ENCODE data around the gene SLC8A2.
"Not testable (repeated sequence)": the region's sequence is repeated elsewhere in the genome, so short reads cannot be mapped to it uniquely, and the experiment has no call there.

Gene SLC8A2

DNA sequence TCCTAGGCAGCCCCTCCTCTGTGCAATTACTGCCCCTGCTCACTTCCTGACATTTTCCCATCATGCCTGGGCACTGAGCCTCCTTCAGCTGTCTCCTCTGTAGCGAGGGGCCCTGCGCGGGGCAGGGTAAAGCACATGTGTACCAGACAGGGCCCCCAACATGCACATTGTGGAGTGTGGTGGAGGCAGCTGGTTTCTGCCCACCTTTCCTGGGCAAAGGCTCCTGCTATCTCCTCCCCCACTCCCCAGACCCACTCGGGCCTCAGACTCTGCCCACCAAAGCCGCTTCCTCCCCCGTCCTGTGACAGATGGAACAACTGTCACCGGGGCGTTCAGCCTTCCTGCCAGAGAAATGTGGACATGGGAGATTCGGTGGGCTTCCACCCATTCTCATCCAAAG lies 15.2 kb upstream of the SLC8A2 start:
- DNase-seq: no peak

DNA sequence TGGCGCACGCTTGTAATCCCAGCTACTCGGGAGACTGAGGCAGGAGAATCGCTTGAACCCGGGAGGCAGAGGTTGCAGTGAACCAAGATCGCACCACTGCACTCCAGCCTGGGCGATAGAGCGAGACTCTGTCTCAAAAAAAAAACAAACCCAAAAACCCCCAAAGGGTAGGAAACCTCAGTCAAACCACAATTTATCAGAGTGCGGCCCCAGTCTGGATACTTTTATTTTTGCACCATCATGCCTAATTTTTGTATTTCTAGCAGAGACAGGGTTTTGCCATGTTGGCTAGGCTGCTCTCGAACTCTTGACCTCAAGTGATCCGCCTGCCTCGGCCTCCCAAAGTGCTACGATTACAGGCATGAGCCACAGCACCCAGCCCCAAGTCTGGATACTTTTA lies 14.5 kb upstream of the SLC8A2 start:
- not testable (repeated sequence) for DNase-seq

GRCh38 chr19:47485210-47485609 lies 13.5 kb upstream of the SLC8A2 start:
- DNase-seq: no peak

DNA sequence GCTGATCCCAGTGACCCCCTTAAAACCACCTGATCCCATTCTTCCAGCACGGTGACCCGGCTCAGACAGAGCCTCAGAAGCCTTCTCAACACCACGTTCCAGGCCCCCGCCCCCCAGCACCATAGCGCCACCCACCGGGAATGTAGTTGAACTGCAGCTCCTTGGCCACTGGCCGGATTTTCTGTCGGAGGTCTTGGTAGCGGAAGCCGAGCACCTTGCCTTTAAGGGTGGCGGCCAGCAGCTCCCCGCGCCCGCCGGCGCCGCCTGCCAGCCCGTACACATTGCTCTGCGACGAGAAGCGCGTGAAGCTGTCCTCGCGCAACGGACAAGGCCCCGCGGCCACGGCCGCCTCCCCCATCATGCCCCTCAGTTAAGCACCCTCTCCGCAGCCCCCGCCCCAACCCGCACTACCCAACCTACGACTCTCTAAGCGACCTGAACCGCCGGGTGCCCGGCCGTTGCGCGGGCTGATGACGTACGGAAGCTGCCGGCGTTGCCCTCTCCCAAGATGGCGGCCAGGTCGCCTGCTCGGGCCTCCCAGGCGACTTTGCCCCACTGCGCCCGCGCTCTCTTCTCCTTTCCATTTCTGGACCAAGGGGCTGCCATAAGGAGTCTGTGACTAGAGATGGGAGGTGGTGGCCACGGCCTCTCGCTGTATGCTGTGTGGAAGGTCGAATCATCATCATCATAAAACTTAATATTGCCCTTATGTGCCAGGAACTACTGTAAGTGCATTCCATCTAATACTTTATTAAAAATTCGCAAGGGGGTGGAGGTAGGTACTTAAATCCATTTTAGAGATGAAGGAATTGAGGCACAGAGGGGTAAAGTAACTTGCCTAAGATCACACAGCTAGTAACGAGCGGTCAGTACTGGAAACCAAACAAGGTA lies 12.4 kb upstream of the SLC8A2 start, which contains the start of gene KPTN:
TSS of gene KPTN (minus strand) at position 420 of the 891 bp plus-strand sequence. CDS start at position 361, 59 bp downstream.
- DNase-seq: peak; percentile 85

DNA sequence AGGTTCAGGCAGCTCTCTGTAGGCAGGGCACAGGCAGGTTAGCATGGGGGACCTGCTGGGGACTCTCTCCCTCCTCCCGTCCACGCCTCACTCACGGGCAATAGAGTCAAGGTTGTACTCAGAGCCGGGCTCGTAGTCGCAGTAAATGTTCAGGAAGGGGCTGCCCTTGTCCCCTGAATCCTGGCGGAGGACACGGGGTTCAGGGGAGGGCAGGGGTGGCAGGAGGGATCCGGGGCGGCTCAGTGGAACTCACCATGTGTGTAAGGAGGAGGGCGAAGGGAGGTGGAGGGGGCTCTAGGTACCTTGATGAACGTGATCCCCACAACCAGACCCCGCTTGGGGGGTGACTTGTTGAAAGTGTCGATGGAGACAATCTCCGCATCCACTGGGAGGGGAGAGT lies 11.5 kb upstream of the SLC8A2 start:
- DNase-seq: no peak

DNA sequence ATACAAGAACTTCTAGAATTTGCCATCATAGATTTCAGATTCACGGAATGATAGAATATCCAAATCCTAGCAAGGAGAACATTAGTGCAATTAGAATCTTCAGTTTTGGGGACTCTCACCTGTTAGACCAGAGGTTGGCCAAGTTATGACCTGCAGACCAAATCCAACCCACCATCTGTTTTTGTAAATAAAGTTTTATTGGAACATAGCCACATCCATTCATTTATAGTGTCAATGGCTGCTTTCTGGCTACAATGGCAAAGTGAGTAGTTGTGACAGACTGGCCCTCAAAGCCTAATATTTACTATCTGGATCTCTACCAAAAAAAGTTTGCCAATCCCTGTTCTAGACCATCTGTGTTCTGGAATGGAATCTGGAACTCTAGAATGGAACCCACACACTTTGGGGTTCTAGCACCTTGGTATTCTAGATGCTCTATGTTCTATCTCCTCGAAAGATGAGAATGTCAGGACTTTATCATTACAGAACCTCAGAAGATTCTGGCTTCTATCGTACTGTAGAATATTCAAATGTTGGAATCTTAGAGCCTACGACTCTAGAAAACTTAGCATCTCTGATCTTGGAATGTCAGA lies 9.9 kb upstream of the SLC8A2 start:
- DNase-seq: no peak

DNA sequence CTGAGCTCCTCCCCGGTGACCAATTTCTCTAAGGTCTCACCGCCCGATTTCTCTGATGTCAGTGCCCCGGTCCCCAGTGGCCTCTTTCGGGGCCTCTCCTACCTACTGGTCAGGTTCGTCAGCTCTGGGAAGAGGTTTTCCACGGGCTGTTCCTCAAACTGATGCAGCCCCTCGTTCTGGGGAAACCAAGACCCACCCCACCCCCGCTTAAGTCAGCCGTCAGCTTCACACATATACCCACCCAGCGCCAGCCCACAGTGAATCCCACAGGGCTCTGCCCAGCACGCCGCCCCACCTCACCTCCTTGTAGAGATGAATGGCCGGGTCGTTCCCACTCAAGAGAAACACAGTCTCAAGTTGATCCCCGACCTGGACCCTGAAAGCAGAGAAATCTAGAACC lies 9.0 kb upstream of the SLC8A2 start:
- no peak for DNase-seq

- DNase-seq: no peak
These were observed 8.2 kb upstream of the SLC8A2 start for GRCh38 chr19:47479701-47480503.

GRCh38 chr19:47476438-47476972 lies 4.8 kb upstream of the SLC8A2 start:
- no peak for DNase-seq

- no peak for DNase-seq
These were observed 3.8 kb upstream of the SLC8A2 start for GRCh38 chr19:47475465-47475864.

DNA sequence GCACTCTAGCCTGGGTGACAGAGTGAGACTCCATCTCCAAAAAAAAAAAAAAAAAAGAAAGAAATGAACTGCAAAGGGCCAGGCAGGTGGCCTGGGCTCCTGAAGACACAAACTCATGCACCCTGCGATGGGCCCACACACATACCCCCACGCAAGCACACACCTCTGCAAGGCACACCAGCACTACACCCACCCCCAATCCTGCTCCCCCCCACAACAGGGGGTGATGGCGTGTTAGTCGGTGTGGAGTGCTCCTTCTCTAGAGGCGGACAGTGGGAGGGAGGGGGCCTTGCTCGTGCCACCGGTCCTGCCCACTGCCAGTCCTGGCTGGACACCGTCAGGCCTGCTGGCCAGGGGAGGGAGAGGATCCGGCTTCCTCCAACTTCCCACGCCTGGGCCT lies 1.6 kb upstream of the SLC8A2 start:
- no peak for DNase-seq

GRCh38 chr19:47471381-47471732 lies 336 bp downstream of the SLC8A2 start:
- DNase-seq: no peak

GRCh38 chr19:47470447-47471195 lies 1.1 kb downstream of the SLC8A2 start:
- no peak for DNase-seq

DNA sequence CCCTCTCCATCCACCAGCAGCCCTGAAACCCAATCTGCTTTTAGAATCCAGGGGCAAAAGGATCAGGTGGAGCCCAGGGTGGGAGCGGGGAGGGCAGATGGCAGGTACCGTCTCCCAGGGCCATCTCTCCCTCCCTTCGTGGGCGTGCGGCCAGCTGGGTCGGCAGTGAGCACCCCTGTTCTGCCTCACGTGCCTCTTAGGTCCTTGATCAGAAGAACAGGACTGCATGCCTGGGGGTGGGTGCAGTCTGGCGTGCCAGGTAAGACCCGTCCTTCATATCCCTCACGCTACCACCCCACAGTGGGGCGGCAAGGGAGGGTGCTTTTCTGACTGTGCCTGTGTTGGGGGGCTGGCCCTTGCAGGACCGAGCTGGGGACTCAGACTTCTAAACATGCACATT lies 2.0 kb downstream of the SLC8A2 start:
- DNase-seq: no peak

GRCh38 chr19:47469363-47469700 lies 2.4 kb downstream of the SLC8A2 start:
- DNase-seq: no peak

- no peak for DNase-seq
These were observed 3.8 kb downstream of the SLC8A2 start for GRCh38 chr19:47467914-47468313.

DNA sequence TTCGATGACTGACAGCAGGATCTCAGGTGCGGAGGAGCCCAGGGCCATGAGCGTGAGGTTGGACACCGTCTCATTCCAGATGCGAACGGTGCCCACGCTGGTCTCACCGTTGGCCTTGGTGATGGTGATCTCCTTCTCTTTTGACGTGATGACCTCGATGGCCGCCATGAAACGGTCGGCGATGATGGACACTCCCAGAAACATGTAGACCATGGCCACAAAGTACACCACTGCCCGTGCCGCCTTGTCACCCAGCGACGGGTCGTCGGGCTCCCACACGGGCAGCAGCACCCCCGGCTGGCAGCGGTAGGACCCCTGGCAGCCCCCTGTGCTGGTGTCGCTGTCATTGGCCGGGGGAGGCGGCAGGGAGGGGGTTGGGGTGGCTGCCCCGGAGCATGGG lies 5.7 kb downstream of the SLC8A2 start:
- no peak for DNase-seq

DNA sequence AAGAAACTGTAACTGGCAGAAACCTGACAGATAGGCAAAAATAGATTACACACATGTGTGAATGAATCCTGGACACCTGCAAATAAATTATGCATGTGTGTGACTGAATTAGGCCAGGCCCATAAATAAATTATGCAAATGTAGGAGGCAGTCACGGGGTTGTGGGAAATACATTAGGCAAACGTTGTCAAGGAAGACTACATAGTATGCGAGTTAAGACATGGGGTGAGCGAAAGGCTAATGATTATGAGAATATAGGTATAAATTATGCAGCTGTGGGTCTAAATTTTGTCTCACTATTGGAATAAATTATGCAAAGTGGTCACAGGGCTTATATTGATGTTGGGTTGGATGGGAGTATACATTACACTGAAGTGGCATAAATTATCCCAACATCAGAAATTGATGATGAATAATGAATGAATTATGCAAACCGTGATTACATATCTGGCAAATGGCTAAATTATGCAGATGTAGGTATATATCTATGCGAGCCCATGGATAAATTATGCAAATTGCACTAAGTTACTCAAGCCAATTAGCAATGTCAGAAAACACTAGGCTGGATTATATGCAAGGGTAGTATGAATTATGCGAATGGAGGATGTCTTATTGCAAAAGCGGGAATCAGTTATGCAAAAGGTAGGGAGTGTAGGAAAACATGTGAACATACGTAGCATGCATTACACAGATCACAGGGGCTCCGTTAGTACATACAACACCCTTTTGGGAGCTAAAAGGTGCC lies 6.8 kb downstream of the SLC8A2 start:
- DNase-seq: no peak

GRCh38 chr19:47461876-47462275 lies 9.8 kb downstream of the SLC8A2 start:
- DNase-seq: no peak

DNA sequence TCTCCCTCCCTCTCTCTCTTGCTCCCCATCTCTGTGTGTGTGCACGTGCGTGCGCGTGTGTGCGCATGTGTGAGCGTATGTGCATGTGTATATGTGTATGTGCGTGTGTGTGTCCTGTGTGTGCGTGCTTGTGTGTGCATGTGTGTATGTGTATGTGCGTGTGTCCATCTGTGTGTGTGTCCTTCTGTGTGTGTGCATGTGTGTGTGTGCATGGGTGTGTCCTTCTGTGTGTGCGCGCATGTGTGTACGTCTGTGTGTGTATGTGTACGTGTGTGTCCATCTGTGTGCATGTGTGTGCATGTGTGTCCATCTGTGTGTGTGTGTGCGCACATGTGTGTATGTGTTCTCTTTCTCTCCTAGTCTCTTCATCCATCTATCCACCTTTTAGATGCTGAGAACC lies 12.2 kb downstream of the SLC8A2 start:
- no peak for DNase-seq

- DNase-seq: no peak
These were observed 13.0 kb downstream of the SLC8A2 start for GRCh38 chr19:47458672-47459071.

Measured in activated CD4-positive, alpha-beta T cell treated with anti-CD3 and anti-CD28 coated beads for 1 hour (primary cell).